Measurements from ENCODE around the gene KRT14. TPM values are rescaled to one million over a fixed set of nuclear protein-coding genes. Genes with fewer than 3 reads are reported as not detected.
"Not testable (repeated sequence)": the region's sequence is repeated elsewhere in the genome, so short reads cannot be mapped to it uniquely, and the experiment has no call there.

The KRT14 gene
- total and polyA plus RNA-seq, 12 donors: 0.30 TPM; not detected in 11

DNA sequence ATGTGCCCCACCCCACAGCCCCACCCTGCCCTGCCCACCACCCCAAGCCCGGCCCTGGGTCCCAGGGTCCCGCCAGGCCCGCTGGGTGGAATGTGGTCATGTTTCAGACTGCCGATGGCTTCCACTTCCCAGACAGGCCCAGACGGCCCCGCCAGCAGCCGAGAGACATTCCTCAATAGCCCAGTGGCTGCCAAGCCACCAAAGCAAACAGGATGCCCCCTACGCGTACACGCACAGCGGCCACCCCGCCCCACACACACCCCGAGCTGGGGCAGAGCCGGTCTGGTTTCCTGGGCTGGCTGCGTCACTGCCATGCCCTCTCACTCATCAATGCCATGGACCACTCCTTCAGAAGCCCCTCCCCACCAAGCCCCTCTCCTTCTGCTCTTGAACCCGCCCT lies 38.9 kb upstream of the KRT14 start:
- no peaks in the 10 kb centered on the region for H3K36me3 ChIP-seq
- H3K9me3 ChIP-seq: no peaks in the 10 kb centered on the region
- peak; percentile 37 to 42 for DNase-seq
- H3K4me1 ChIP-seq: peaks cover 0 to 5% (median 0%) of the 10 kb centered on the region in 9 donors
- intact Hi-C loops (cut with DNase I): no loop called here
- peaks cover 0 to 11% (median 0%) of the 10 kb centered on the region in 7 donors for H3K27me3 ChIP-seq
- TF ChIP-seq CTCF (IDR thresholded peaks at IDR 0.05): no peak
- H3K4me3 ChIP-seq: no peak overlapping the region
- 58 to 62% methylated on average over 16 of the region's 16 CpGs for WGBS, 2 donors
- H3K27ac ChIP-seq: no peak overlapping the region
- peak in 7 of 8 donors; percentile 25 to 67 (median 55) for ATAC-seq

GRCh38 chr17:41624208-41625101 lies 37.8 kb upstream of the KRT14 start, which contains the start of gene KRT17:
KRT17 (minus strand) TSS chr17:41624575; CDS start chr17:41624509, 66 bp downstream.
- H3K36me3 ChIP-seq: no peaks in the 10 kb centered on the region
- ATAC-seq (no peak), DNase-seq (no peak)
- H3K4me3 ChIP-seq: no peak within 1 kb of the TSS
- intact Hi-C loops (cut with DNase I): no loop called here
- TF ChIP-seq CTCF (IDR thresholded peaks at IDR 0.05): no peak
- WGBS, 2 donors: 73 to 77% methylated on average over 30 to 32 of the region's 33 CpGs
- H3K9me3 ChIP-seq: no peaks in the 10 kb centered on the region
- H3K4me1 ChIP-seq: peaks cover 0 to 5% (median 0%) of the 10 kb centered on the region in 9 donors
- no peak within 1 kb of the TSS for H3K27ac ChIP-seq
- H3K27me3 ChIP-seq: peaks cover 0 to 17% (median 1%) of the 10 kb centered on the region in 7 donors

DNA sequence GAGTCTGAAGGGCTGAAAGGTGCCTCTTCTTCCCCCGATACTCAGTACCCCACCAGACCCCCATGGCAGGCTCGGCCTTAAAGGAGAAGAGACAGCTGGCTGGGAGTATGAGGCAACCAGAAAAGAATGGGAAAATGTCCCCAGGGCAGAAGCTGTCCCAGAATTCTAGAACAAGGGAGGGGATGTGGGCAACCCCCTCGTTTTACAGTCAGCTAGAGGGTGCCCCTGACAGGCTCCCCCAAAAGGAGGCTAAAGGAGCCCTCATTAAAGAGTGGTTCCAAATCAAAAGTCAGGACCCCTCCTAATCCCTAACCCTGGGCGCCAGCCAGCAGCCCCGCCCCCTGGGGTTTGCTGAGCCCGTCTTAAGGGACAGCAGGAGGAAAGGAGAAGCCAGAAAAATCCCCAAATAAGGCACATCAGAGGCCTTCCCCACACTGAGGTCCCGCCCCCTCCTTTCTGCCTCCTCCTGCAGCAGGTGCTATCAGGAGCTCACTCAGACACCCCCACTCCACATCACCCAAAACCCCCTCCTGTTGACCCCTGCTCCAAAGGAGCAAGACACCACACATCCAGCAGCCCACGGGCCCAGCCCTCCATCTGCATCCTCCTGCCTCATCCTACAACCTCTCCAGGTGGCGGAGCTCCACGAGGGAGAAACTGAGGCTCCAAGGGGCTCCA lies 36.6 kb upstream of the KRT14 start:
- H3K9me3 ChIP-seq; intact Hi-C loops (cut with DNase I); H3K36me3 ChIP-seq; H3K27ac ChIP-seq; H3K4me3 ChIP-seq; ATAC-seq; DNase-seq; H3K4me1 ChIP-seq: not testable (repeated sequence)
- WGBS, 2 donors: 64 to 70% methylated on average over 10 of the region's 10 CpGs
- H3K27me3 ChIP-seq: peaks cover 0 to 26% (median 4%) of the 10 kb centered on the region in 7 donors

DNA sequence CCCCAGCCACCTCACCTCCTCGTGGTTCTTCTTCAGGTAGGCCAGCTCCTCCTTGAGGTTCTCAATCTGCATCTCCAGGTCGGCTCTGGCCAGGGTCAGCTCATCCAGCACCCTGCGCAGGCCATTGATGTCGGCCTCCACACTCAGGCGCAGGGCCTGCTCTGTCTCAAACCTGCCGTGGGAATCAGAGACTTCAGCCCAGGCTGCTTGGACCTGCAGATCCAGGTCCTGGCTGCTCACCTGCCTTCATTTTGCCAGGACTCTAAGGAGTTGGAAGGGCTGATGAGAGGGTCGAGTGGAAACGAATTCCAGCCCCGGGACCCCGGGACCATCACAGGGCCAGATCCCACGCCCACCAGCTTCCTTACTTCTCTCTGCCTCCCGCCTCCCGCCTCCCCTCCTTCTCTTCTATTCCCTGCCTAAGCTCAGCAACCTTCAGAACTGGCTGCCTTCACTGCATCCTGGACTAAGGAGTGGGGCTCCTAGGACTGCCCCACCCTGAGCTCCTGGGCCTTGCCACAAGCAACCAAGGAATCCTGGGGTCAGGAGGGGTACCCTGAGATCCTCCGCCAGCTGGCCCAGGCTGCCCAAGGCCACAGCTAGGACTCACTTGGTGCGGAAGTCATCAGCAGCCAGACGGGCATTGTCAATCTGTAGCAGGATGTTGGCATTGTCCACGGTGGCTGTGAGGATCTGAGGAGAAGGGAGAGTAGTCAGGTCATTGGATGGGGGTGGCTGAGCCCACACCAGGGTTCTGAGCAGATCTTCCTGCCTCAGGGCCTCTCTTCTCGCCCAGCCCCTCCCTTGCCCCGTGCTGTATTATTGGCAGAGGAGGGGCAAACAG lies 35.9 kb upstream of the KRT14 start:
- intact Hi-C loops (cut with DNase I); H3K36me3 ChIP-seq; ATAC-seq; H3K4me1 ChIP-seq; H3K27ac ChIP-seq; H3K4me3 ChIP-seq; H3K9me3 ChIP-seq; DNase-seq: not testable (repeated sequence)
- peaks cover 0 to 26% (median 11%) of the 10 kb centered on the region in 7 donors for H3K27me3 ChIP-seq
- 73 to 79% methylated on average over 19 of the region's 19 CpGs for WGBS, 2 donors

DNA sequence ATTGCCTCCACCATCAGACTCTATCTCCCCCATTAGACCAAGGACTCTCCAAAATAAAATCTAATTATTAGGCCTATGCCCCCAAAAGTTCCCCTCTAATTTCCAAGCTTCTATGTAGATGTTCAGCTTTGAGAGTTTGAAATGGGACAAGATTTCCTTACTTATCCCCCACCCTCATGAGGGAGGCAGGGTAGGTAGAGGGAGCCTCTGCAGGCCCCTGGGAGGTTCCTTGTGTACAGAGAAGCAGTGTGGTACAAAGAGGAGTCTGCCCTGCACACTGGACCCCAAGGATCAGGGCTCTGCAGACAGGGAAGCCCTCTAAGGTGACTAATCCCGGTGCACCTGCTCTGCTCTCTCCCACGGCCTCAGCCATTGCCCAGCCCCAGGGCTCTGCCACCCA lies 35.2 kb upstream of the KRT14 start:
- Histone ChIP-seq H3K27me3 (peaks cover 0 to 31% (median 16%) of the 10 kb centered on the region in 7 donors), H3K4me3 (no peak overlapping the region), H3K9me3 (no peaks in the 10 kb centered on the region), H3K27ac (no peak overlapping the region), H3K4me1 (peaks cover 0 to 5% (median 0%) of the 10 kb centered on the region in 9 donors), H3K36me3 (no peaks in the 10 kb centered on the region)
- TF ChIP-seq CTCF (IDR thresholded peaks at IDR 0.05): no peak
- ATAC-seq (no peak), DNase-seq (no peak)
- intact Hi-C loops (cut with DNase I): no loop called here
- WGBS, 2 donors: 89 to 94% methylated on average over 2 of the region's 2 CpGs

DNA sequence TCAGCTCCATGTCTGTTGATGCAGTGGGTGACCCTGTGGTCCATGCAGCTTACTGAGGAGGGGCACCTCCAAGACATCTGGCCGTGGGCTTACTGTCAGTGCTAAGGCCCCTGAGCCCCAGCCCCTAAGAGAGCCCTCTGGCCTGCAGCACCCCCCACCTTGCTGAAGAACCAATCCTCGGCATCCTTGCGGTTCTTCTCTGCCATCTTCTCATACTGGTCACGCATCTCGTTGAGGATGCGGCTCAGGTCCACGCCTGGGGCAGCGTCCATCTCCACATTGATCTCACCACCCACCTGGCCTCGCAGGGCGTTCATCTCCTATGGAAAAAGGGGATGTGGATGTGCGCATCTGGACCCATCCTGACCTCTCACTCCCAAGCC lies 34.7 kb upstream of the KRT14 start:
- H3K4me3 ChIP-seq; H3K27ac ChIP-seq; intact Hi-C loops (cut with DNase I); ATAC-seq; DNase-seq; H3K9me3 ChIP-seq; H3K36me3 ChIP-seq; H3K4me1 ChIP-seq: not testable (repeated sequence)
- 95% methylated on average over 11 of the region's 11 CpGs for WGBS, 2 donors
- H3K27me3 ChIP-seq: peaks cover 0 to 36% (median 20%) of the 10 kb centered on the region in 7 donors
